ENCODE data around the gene FIBP. TPM values are rescaled to one million over a fixed set of nuclear protein-coding genes. Genes with fewer than 3 reads are reported as not detected.

Gene FIBP
- total RNA-seq, 2 experiments from 2014 or later, result 19.1 to 19.9 TPM

DNA sequence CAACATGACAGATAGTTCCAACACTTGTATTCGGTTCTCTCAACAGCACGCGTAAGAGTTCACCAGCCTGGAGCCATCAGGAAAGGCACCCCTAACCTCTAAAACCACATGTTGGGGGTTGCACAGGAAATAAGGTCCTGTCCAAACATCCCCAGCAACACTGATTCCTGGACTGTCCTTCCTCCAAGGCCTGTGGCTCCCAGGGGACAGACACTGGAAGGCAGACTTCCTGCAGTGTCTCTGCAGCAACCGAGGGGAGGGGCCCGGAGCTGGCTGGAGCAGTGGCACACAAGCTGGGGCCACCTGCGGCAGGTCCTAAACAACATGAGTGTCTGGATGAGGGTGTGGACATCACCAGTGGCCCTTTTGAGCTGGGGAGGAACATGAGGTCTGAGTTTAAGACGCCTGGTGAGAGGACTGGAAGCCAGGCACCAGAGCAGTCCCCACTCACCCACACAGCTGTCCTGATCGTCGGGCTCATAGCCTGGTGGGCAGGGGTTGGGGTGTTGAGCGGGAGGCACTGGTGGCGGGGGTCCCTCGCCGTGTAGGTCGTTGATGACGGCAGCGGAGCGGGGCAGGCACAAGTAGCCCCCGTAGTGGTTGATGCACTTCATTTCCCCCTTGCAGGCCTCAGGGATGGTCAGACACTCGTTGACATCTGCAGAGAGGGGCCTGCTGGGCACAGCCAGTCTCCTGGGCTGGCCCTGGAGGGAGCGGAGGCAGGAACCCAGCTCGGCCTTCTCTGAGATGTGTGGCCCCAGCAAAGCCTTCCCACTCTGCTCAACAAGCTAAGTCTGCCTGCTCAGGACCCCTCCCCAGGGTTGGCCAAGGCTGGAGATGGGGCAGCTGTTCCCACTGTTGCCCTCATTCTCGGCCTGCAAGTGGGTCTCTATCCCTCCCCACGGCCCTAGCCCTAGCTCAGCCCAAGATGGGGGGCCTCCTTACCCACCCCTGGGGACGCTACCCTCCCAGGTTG is 17.3 kb downstream of the FIBP start:
- Mint-ChIP-seq H3K27ac (no peak overlapping the region), H3K9me3 (no peaks in the 10 kb centered on the region), H3K4me1 (ENCODE audit: low read depth) (peaks cover 16% of the 10 kb centered on the region), H3K27me3 (no peaks in the 10 kb centered on the region), H3K36me3 (ENCODE audit: low read depth) (peaks cover 14% of the 10 kb centered on the region), H3K4me3 (peak overlapping the region; percentile 48)
- DNase-seq (no peak), ATAC-seq (ENCODE audit: poor library complexity) (no peak)
- ChIA-PET POLR2A (interaction anchor here (0.7 to 7.1 kb wide), 5 partner anchors 9 to 20 kb away, joined by 3 to 137 read pairs (median 7); partner anchors contain the start of genes CCDC85B, CFL1, CTSW and FIBP), CTCF (interaction anchor here (1.0 to 1.5 kb wide), 3 partner anchors 11 to 18 kb away, joined by 3 to 7 read pairs (median 5); partner anchors contain the start of genes FIBP and MUS81)
- Histone ChIP-seq H3K36me3 (ENCODE audit: insufficient read depth, low read length) (peaks cover 21% of the 10 kb centered on the region), H3K4me1 (ENCODE audit: insufficient read depth, low read length) (peaks cover 41% of the 10 kb centered on the region), H3K27me3 (ENCODE audit: control insufficient read depth in 1 of 2, insufficient read depth in 2 of 2, low read length in 2 of 2) (no peaks in the 10 kb centered on the region), H3K27ac (ENCODE audit: low read depth in 1 of 2, low read length in 2 of 2) (no peak overlapping the region), H3K9me3 (ENCODE audit: control insufficient read depth in 1 of 2, insufficient read depth in 1 of 2, low read length in 2 of 2) (no peaks in the 10 kb centered on the region), H3K4me3 (ENCODE audit: low read length) (no peak overlapping the region)
- intact Hi-C loops (cut with DNase I, micrococcal nuclease), result no loop called here
- no peak for TF ChIP-seq CTCF (IDR thresholded peaks at IDR 0.05)

DNA sequence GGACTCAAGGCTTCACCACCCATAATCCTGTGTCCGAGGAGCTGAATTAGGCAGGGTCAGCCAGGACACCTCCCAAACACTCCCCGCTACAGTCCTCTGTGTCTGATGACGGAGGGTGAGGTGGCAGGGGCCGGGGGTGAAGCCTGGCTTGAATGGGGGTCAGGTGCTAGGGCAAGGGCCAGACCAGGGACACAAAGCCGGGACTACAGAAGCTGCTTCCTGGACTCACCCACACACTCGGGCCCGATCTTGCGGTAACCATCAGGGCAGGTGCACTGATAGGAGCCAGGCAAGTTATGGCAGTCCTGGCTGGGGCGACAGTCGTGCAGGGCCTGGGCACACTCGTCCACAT is 18.0 kb downstream of the FIBP start:
- H3K27me3 ChIP-seq (ENCODE audit: control insufficient read depth in 1 of 2, insufficient read depth in 2 of 2, low read length in 2 of 2), result no peaks in the 10 kb centered on the region
- intact Hi-C loops (cut with DNase I, micrococcal nuclease), result no loop called here
- TF ChIP-seq CTCF (IDR thresholded peaks at IDR 0.05), result no peak
- Mint-ChIP-seq H3K36me3 (ENCODE audit: low read depth) (peaks cover 22% of the 10 kb centered on the region), H3K27ac (no peak overlapping the region), H3K27me3 (no peaks in the 10 kb centered on the region), H3K4me1 (ENCODE audit: low read depth) (peaks cover 16% of the 10 kb centered on the region), H3K4me3 (peak overlapping the region; percentile 48), H3K9me3 (no peaks in the 10 kb centered on the region)
- H3K4me3 ChIP-seq (ENCODE audit: low read length), result no peak overlapping the region
- POLR2A ChIA-PET, result interaction anchor here (0.9 to 7.1 kb wide), 4 partner anchors 11 to 28 kb away, joined by 3 to 137 read pairs (median 10); partner anchors contain the start of genes CCDC85B, CFL1 and MUS81
- ATAC-seq (ENCODE audit: poor library complexity), result no peak
- DNase-seq, result no peak
- H3K27ac ChIP-seq (ENCODE audit: low read depth in 1 of 2, low read length in 2 of 2), result no peak overlapping the region
- H3K36me3 ChIP-seq (ENCODE audit: insufficient read depth, low read length), result peaks cover 28% of the 10 kb centered on the region
- H3K4me1 ChIP-seq (ENCODE audit: insufficient read depth, low read length), result peaks cover 41% of the 10 kb centered on the region
- H3K9me3 ChIP-seq (ENCODE audit: control insufficient read depth in 1 of 2, insufficient read depth in 1 of 2, low read length in 2 of 2), result no peaks in the 10 kb centered on the region
- CTCF ChIA-PET, result interaction anchor here (1.0 to 1.8 kb wide), 3 partner anchors 11 to 18 kb away, joined by 3 to 14 read pairs (median 7); partner anchors contain the start of genes FIBP and MUS81

DNA sequence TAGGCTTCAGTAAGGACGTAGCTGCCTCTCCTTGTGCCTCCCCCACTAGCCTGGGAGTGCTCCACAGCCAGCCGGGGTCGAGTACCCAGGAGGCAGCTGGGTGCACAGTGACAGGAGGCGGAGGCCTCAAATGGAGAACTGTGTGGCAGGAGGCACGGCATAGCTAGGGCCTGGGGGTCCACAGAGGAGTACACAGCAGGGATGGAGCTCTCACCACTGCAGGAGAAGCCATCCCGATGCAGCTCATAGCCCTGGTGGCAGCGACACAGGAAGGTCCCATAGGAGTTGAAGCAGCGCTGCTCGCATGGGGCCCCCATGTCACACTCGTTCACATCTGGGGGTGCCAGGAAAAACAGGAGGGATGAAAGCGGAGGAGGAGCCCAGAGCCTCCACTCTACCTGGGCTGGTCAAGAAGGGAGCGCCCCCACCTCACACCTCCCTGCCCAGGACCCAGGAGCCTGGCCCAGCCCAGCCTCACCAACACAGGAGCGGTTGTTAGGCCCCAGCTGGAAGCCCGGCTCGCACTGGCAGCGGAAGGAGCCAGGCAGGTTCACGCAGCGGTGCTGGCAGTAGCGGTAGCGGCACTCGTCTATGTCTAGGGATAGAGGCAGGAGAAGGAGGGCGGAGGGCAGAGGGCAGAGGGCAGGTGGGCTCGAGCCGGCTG is 18.5 kb downstream of the FIBP start:
- H3K4me1 Mint-ChIP-seq (ENCODE audit: low read depth), result peaks cover 16% of the 10 kb centered on the region
- Histone ChIP-seq H3K36me3 (ENCODE audit: insufficient read depth, low read length) (peaks cover 33% of the 10 kb centered on the region), H3K4me1 (ENCODE audit: insufficient read depth, low read length) (peaks cover 41% of the 10 kb centered on the region), H3K27ac (ENCODE audit: low read depth in 1 of 2, low read length in 2 of 2) (no peak overlapping the region), H3K27me3 (ENCODE audit: control insufficient read depth in 1 of 2, insufficient read depth in 2 of 2, low read length in 2 of 2) (no peaks in the 10 kb centered on the region), H3K4me3 (ENCODE audit: low read length) (no peak overlapping the region), H3K9me3 (ENCODE audit: control insufficient read depth in 1 of 2, insufficient read depth in 1 of 2, low read length in 2 of 2) (no peaks in the 10 kb centered on the region)
- DNase-seq, result no peak
- ChIA-PET POLR2A (interaction anchor here (0.9 to 7.1 kb wide), 4 partner anchors 10 to 29 kb away, joined by 3 to 137 read pairs (median 4); partner anchors contain the start of genes CFL1, FIBP and MUS81), CTCF (interaction anchor here (1.0 to 1.8 kb wide), 3 partner anchors 10 to 19 kb away, joined by 3 to 14 read pairs (median 3); partner anchors contain the start of genes FIBP and MUS81)
- TF ChIP-seq CTCF (IDR thresholded peaks at IDR 0.05), result no peak
- intact Hi-C loops (cut with DNase I, micrococcal nuclease), result no loop called here
- no peak overlapping the region for H3K27ac Mint-ChIP-seq
- ATAC-seq (ENCODE audit: poor library complexity), result no peak
- no peaks in the 10 kb centered on the region for H3K9me3 Mint-ChIP-seq
- H3K36me3 Mint-ChIP-seq (ENCODE audit: low read depth), result peaks cover 27% of the 10 kb centered on the region
- H3K27me3 Mint-ChIP-seq, result no peaks in the 10 kb centered on the region
- H3K4me3 Mint-ChIP-seq, result peak overlapping the region; percentile 42
